Peyer's patch (tissue), 4 donors: ENCODE results near the gene CCDC152. TPM values are rescaled to one million over a fixed set of nuclear protein-coding genes. Genes with fewer than 3 reads are reported as not detected.

Experiments
- DNase-seq, 3 donors: peaks; one replicate each; pipeline ENCODE4 v3.0.0-alpha.2; 2017 to 2019
- H3K27ac ChIP-seq, 4 donors: fragments of 200-600 bp; sonication (generic); one replicate each; pipeline ENCODE4 v1.5.1; 2016 to 2019
- H3K27me3 ChIP-seq, 2 donors: fragments of 200-600 bp; sonication (generic); one replicate each; pipeline ENCODE4 v1.5.1; 2019
- H3K36me3 ChIP-seq, 3 donors: fragments of 200-600 bp; sonication (generic); one replicate each; pipeline ENCODE4 v1.5.1; 2016 to 2019
- H3K4me1 ChIP-seq, 4 donors: fragments of 200-600 bp; sonication (generic); one replicate each; pipeline ENCODE4 v1.5.1; 2016 to 2019
- H3K4me3 ChIP-seq, 4 donors: fragments of 200-600 bp; sonication (generic); 1 replicate in 3 of 4; 2 replicates in 1 of 4; pipeline ENCODE4 v1.5.1; 2016 to 2019; ENCODE audit warnings: mild to moderate bottlenecking in 1 of 4
- H3K9me3 ChIP-seq, 4 donors: fragments of 200-600 bp; sonication (generic); one replicate each; pipeline ENCODE4 v1.5.1; 2016 to 2019; ENCODE audit warnings: mild to moderate bottlenecking in 1 of 4
- POLR2A ChIP-seq, 2 donors: fragments of 450-650 bp; IDR thresholded peaks; one replicate each; pipeline ENCODE4 v1.5.1; 2017; ENCODE audit warnings: antibody characterized with exemption in 2 of 2, mild to moderate bottlenecking in 2 of 2, moderate library complexity in 2 of 2
- total RNA-seq, 4 donors: library from RNA; depleted of rRNA; stranded (reverse); fragments of >200 nt; gene quantifications; one replicate each; pipeline ENCODE4 v1.1.0, GENCODE V29; 2016
- TF ChIP-seq, protein P1 (sequence below), 6 experiments: fragments of 450-650 bp in 4 of 6; fragments of 200-600 bp in 2 of 6; sonication (generic) in 1 of 6; IDR thresholded peaks; one replicate each; pipeline ENCODE4 v1.5.1; 2017 to 2019; ENCODE audit warnings: antibody characterized with exemption in 6 of 6, mild to moderate bottlenecking in 3 of 6, moderate library complexity in 1 of 6

Gene CCDC152
- total RNA-seq, 4 donors from 2014 or later: 0.40 TPM; not detected in 3

DNA sequence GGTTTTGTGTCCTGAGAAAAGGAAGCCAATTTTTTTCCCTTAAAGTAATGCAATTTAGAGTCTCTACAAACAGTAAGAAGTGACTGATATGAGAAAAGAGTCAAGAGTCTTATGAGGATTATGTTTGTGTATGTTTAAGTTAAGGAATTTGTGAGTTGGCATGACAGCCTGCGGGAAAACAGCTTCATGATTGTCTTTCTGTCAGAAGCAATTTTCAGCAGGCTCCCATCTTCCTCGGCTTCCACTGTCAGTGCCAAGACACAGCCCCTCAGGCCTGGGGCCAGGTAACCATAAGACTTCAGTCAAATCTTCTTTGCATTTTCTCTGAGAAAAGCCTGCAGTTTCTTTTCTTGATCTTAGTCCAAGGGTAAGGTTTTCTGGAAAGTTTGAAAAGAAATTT, 72.1 kb downstream of the CCDC152 start:
- no peaks in the 10 kb centered on the region for H3K4me1 ChIP-seq
- H3K4me3 ChIP-seq: no peak overlapping the region
- DNase-seq: no peak
- TF ChIP-seq, protein P1, sequence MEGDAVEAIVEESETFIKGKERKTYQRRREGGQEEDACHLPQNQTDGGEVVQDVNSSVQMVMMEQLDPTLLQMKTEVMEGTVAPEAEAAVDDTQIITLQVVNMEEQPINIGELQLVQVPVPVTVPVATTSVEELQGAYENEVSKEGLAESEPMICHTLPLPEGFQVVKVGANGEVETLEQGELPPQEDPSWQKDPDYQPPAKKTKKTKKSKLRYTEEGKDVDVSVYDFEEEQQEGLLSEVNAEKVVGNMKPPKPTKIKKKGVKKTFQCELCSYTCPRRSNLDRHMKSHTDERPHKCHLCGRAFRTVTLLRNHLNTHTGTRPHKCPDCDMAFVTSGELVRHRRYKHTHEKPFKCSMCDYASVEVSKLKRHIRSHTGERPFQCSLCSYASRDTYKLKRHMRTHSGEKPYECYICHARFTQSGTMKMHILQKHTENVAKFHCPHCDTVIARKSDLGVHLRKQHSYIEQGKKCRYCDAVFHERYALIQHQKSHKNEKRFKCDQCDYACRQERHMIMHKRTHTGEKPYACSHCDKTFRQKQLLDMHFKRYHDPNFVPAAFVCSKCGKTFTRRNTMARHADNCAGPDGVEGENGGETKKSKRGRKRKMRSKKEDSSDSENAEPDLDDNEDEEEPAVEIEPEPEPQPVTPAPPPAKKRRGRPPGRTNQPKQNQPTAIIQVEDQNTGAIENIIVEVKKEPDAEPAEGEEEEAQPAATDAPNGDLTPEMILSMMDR (IDR thresholded peaks at IDR 0.05): no peak
- no peak for TF ChIP-seq POLR2A (IDR thresholded peaks at IDR 0.05)
- no peak overlapping the region for H3K27ac ChIP-seq
- H3K36me3 ChIP-seq: no peaks in the 10 kb centered on the region
- H3K9me3 ChIP-seq: no peaks in the 10 kb centered on the region
- no peaks in the 10 kb centered on the region for H3K27me3 ChIP-seq

DNA sequence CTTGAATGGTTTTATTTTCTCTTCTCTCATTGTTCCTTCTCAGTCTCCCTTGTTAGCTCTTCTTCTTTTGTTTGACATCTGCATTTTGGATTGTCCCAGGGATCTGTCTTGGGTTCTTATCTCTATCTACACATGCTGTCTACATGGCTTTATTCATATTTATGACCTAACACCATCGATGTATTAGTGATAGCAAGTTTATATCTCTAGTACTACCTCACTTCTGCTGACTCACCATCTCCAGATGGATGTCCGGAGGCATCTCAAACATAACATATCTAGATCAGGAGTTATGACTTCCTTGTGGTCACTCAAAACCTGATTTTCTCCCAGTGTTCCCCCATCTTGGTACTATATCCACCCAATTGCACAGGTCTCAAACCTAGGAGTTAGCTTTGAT, 74.3 kb downstream of the CCDC152 start:
- Histone ChIP-seq H3K4me1 (no peaks in the 10 kb centered on the region), H3K36me3 (no peaks in the 10 kb centered on the region), H3K4me3 (no peak overlapping the region), H3K27ac (no peak overlapping the region), H3K27me3 (no peaks in the 10 kb centered on the region), H3K9me3 (no peaks in the 10 kb centered on the region)
- DNase-seq: no peak
- TF ChIP-seq, protein P1 (IDR thresholded peaks at IDR 0.05): no peak
- TF ChIP-seq POLR2A (IDR thresholded peaks at IDR 0.05): no peak

- Histone ChIP-seq H3K36me3 (no peaks in the 10 kb centered on the region), H3K27ac (no peak overlapping the region), H3K9me3 (no peaks in the 10 kb centered on the region), H3K4me1 (no peaks in the 10 kb centered on the region), H3K27me3 (no peaks in the 10 kb centered on the region), H3K4me3 (no peak overlapping the region)
- no peak for TF ChIP-seq POLR2A (IDR thresholded peaks at IDR 0.05)
- TF ChIP-seq, protein P1 (IDR thresholded peaks at IDR 0.05): no peak
- no peak for DNase-seq
These were observed 75.4 kb downstream of the CCDC152 start for GRCh38 chr5:42832060-42832459.

GRCh38 chr5:42836070-42836769, 79.6 kb downstream of the CCDC152 start:
- Histone ChIP-seq H3K9me3 (no peaks in the 10 kb centered on the region), H3K36me3 (no peaks in the 10 kb centered on the region), H3K4me1 (no peaks in the 10 kb centered on the region), H3K4me3 (no peak overlapping the region), H3K27ac (no peak overlapping the region), H3K27me3 (no peaks in the 10 kb centered on the region)
- no peak for DNase-seq
- TF ChIP-seq, protein P1 (IDR thresholded peaks at IDR 0.05): no peak
- no peak for TF ChIP-seq POLR2A (IDR thresholded peaks at IDR 0.05)

- Histone ChIP-seq H3K36me3 (no peaks in the 10 kb centered on the region), H3K27me3 (no peaks in the 10 kb centered on the region), H3K4me3 (no peak overlapping the region), H3K27ac (no peak overlapping the region), H3K9me3 (no peaks in the 10 kb centered on the region), H3K4me1 (no peaks in the 10 kb centered on the region)
- no peak for DNase-seq
- TF ChIP-seq, protein P1 (IDR thresholded peaks at IDR 0.05): no peak
- TF ChIP-seq POLR2A (IDR thresholded peaks at IDR 0.05): no peak
These were observed 81.0 kb downstream of the CCDC152 start for GRCh38 chr5:42837601-42838000.
